HepG2 (cell line): ENCODE data around the gene SNAPIN. TPM values are rescaled to one million over a fixed set of nuclear protein-coding genes. Genes with fewer than 3 reads are reported as not detected.
A peak's percentile ranks its signal among the peaks of the same experiment; 100 is the strongest.

Experiments
- CENPT ChIP-seq: sonication (generic); formaldehyde crosslinking; IDR thresholded peaks from 2 replicates; pipeline ENCODE4 v1.8.0; 2022; ENCODE audit warnings: low read depth, mild to moderate bottlenecking, moderate library complexity, missing genetic modification reagents
- FOXK2 ChIP-seq: fragments of 450-650 bp; IDR thresholded peaks from 2 replicates; pipeline ENCODE4 v1.6.1; 2016
- GTF2F1 ChIP-seq: fragments of 150-350 bp; IDR thresholded peaks from 2 replicates; pipeline ENCODE4 v1.6.1; 2014; ENCODE audit warnings: low read length
- IKZF1 ChIP-seq: fragments of 450-650 bp; IDR thresholded peaks from 2 replicates; pipeline ENCODE4 v1.7.1; 2016
- MBNL3 ChIP-seq: fragments of 250-450 bp; sonication (Bioruptor Pico); conservative IDR thresholded peaks from 2 replicates; pipeline ENCODE4 v1.8.0; 2022; ENCODE audit warnings: mild to moderate bottlenecking, inconsistent platforms
- MIER2 ChIP-seq: IDR thresholded peaks from 2 replicates; pipeline ENCODE4 v1.6.1; 2016; ENCODE audit warnings: missing biosample characterization, missing genetic modification reagents
- NBN ChIP-seq: fragments of 450-650 bp; conservative IDR thresholded peaks from 2 replicates; pipeline ENCODE4 v1.6.1; 2017
- NFE2L1 ChIP-seq: sonication (generic); formaldehyde crosslinking; IDR thresholded peaks from 2 replicates; pipeline ENCODE4 v1.4.0; 2020; ENCODE audit warnings: missing genetic modification reagents, mild to moderate bottlenecking, borderline replicate concordance
- PRPF4 ChIP-seq: fragments of 200-400 bp; formaldehyde crosslinking; IDR thresholded peaks from 2 replicates; pipeline ENCODE4 v1.6.1; 2016; ENCODE audit warnings: low read length, low read depth; ENCODE audit not compliant: poor library complexity, severe bottlenecking
- SALL2 ChIP-seq: sonication (generic); formaldehyde crosslinking; IDR thresholded peaks from 2 replicates; pipeline ENCODE4 v1.8.1; 2023; ENCODE audit warnings: mild to moderate bottlenecking, missing genetic modification reagents, inconsistent platforms
- ZNF33A ChIP-seq: sonication (generic); formaldehyde crosslinking; IDR thresholded peaks from 2 replicates; pipeline ENCODE4 v1.5.1; 2020; ENCODE audit warnings: missing genetic modification reagents, mild to moderate bottlenecking, moderate library complexity, borderline replicate concordance
- ZNF556 ChIP-seq: sonication (generic); formaldehyde crosslinking; IDR thresholded peaks from 2 replicates; pipeline ENCODE4 v1.4.0; 2020; ENCODE audit warnings: mild to moderate bottlenecking, missing genetic modification reagents, borderline replicate concordance
- polyA plus RNA-seq, 8 experiments: library from polyadenylated mRNA; depleted of rRNA in 3 of 8; stranded (reverse) in 7 of 8; unstranded in 1 of 8; fragments of >200 nt; fragmentation: Illumina TruSeq in 4 of 8; extraction: Trizol in 4 of 8; gene quantifications; 2 replicates each; pipeline versions ENCODE4 v1.2.1 to v1.2.3, GENCODE V29; 2011 to 2016; ENCODE audit warnings: low read depth in 4 of 8, missing spikeins in 1 of 8, mixed read lengths in 1 of 8; ENCODE audit not compliant: insufficient read depth in 1 of 8
- total RNA-seq, 5 experiments: library from RNA; depleted of rRNA; stranded (reverse); fragments of >200 nt; fragmentation: Illumina TruSeq; extraction: Trizol; gene quantifications; 2 replicates each; pipeline ENCODE4 v1.2.3, GENCODE V29; 2016; ENCODE audit warnings: low read depth in 1 of 5
- TF ChIP-seq, protein P1 (sequence below): sonication (generic); formaldehyde crosslinking; IDR thresholded peaks from 2 replicates; pipeline ENCODE4 v1.5.0; 2020; ENCODE audit warnings: missing genetic modification reagents
- TF ChIP-seq, protein P2 (sequence below): sonication (generic); formaldehyde crosslinking; IDR thresholded peaks from 2 replicates; pipeline ENCODE4 v1.4.0; 2020; ENCODE audit warnings: mild to moderate bottlenecking, missing genetic modification reagents, borderline replicate concordance
- TF ChIP-seq, protein P3 (sequence below): IDR thresholded peaks from 2 replicates; pipeline ENCODE4 v1.6.1; 2018; ENCODE audit warnings: missing genetic modification reagents
- TF ChIP-seq, protein P4 (sequence below): sonication (generic); formaldehyde crosslinking; IDR thresholded peaks from 2 replicates; pipeline ENCODE4 v1.4.0; 2020; ENCODE audit warnings: mild to moderate bottlenecking, missing genetic modification reagents
- TF ChIP-seq, protein P5 (sequence below): sonication (generic); formaldehyde crosslinking; IDR thresholded peaks from 2 replicates; pipeline ENCODE4 v1.4.0; 2020; ENCODE audit warnings: missing genetic modification reagents, mild to moderate bottlenecking, borderline replicate concordance
- TF ChIP-seq, protein P6 (sequence below): sonication (generic); formaldehyde crosslinking; IDR thresholded peaks from 2 replicates; pipeline ENCODE4 v1.4.0; 2020; ENCODE audit warnings: missing genetic modification reagents

The SNAPIN gene
- total and polyA plus RNA-seq, 2 of the 13 experiments (the other 11 are each of a cell fraction or from before 2014, with no cell fraction given): 23.9 to 25.7 TPM

DNA sequence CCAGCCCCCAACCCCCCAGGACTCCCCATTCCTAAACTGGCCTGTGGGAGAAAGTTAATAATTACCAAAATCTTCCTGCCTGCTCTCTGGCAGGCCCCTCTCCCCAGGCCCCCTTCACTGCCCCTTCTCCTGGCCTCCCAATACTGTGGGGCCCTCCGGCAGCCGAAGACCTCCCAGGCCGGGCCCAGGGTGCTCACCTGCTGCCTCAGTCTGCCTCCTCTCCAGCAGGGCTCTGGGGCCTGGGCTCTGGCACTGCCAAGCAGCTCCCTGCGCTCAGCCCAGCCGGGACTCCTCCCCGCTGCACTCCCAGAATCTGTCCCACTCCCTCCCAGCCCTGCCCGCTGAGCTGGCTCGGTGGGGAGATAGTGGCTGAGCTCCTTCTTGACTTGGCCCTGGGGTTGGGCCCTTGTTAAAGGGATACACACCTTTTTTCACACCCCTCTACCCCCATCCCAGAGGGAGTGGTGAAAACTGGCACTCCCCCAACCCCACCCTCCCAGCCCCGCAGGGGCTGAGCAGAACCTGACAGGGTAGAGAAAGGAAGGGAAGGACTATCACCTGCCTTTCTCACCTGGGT lies 45.7 kb upstream of the SNAPIN start, which contains the start of gene S100A16 (continued):
- TF ChIP-seq, protein P1, sequence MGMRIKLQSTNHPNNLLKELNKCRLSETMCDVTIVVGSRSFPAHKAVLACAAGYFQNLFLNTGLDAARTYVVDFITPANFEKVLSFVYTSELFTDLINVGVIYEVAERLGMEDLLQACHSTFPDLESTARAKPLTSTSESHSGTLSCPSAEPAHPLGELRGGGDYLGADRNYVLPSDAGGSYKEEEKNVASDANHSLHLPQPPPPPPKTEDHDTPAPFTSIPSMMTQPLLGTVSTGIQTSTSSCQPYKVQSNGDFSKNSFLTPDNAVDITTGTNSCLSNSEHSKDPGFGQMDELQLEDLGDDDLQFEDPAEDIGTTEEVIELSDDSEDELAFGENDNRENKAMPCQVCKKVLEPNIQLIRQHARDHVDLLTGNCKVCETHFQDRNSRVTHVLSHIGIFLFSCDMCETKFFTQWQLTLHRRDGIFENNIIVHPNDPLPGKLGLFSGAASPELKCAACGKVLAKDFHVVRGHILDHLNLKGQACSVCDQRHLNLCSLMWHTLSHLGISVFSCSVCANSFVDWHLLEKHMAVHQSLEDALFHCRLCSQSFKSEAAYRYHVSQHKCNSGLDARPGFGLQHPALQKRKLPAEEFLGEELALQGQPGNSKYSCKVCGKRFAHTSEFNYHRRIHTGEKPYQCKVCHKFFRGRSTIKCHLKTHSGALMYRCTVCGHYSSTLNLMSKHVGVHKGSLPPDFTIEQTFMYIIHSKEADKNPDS (CRISPR knock-in tag): no peak
- TF ChIP-seq, protein P2, sequence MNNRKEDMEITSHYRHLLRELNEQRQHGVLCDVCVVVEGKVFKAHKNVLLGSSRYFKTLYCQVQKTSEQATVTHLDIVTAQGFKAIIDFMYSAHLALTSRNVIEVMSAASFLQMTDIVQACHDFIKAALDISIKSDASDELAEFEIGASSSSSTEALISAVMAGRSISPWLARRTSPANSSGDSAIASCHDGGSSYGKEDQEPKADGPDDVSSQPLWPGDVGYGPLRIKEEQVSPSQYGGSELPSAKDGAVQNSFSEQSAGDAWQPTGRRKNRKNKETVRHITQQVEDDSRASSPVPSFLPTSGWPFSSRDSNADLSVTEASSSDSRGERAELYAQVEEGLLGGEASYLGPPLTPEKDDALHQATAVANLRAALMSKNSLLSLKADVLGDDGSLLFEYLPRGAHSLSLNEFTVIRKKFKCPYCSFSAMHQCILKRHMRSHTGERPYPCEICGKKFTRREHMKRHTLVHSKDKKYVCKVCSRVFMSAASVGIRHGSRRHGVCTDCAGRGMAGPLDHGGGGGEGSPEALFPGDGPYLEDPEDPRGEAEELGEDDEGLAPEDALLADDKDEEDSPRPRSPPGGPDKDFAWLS (CRISPR knock-in tag): 0 out of 2 replicates have a peak, but pooled peaks have one; percentile 37
- TF ChIP-seq, protein P3, sequence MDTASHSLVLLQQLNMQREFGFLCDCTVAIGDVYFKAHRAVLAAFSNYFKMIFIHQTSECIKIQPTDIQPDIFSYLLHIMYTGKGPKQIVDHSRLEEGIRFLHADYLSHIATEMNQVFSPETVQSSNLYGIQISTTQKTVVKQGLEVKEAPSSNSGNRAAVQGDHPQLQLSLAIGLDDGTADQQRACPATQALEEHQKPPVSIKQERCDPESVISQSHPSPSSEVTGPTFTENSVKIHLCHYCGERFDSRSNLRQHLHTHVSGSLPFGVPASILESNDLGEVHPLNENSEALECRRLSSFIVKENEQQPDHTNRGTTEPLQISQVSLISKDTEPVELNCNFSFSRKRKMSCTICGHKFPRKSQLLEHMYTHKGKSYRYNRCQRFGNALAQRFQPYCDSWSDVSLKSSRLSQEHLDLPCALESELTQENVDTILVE (CRISPR knock-in tag): no peak
- TF ChIP-seq MBNL3 (no peak), GTF2F1 (no peak), NBN (no peak), NFE2L1 (CRISPR knock-in tag) (no peak), IKZF1 (no peak), PRPF4 (no peak), FOXK2 (no peak), ZNF33A (CRISPR knock-in tag) (no peak), ZNF556 (CRISPR knock-in tag) (peak; percentile 77), SALL2 (CRISPR knock-in tag) (peak; percentile 67; the same call in 1 of the 2 replicates), MIER2 (CRISPR knock-in tag) (no peak), CENPT (no peak)
- TF ChIP-seq, protein P4, sequence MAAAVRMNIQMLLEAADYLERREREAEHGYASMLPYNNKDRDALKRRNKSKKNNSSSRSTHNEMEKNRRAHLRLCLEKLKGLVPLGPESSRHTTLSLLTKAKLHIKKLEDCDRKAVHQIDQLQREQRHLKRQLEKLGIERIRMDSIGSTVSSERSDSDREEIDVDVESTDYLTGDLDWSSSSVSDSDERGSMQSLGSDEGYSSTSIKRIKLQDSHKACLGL (CRISPR knock-in tag): no peak
- TF ChIP-seq, protein P5, sequence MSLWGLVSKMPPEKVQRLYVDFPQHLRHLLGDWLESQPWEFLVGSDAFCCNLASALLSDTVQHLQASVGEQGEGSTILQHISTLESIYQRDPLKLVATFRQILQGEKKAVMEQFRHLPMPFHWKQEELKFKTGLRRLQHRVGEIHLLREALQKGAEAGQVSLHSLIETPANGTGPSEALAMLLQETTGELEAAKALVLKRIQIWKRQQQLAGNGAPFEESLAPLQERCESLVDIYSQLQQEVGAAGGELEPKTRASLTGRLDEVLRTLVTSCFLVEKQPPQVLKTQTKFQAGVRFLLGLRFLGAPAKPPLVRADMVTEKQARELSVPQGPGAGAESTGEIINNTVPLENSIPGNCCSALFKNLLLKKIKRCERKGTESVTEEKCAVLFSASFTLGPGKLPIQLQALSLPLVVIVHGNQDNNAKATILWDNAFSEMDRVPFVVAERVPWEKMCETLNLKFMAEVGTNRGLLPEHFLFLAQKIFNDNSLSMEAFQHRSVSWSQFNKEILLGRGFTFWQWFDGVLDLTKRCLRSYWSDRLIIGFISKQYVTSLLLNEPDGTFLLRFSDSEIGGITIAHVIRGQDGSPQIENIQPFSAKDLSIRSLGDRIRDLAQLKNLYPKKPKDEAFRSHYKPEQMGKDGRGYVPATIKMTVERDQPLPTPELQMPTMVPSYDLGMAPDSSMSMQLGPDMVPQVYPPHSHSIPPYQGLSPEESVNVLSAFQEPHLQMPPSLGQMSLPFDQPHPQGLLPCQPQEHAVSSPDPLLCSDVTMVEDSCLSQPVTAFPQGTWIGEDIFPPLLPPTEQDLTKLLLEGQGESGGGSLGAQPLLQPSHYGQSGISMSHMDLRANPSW (CRISPR knock-in tag): no peak
- TF ChIP-seq, protein P6, sequence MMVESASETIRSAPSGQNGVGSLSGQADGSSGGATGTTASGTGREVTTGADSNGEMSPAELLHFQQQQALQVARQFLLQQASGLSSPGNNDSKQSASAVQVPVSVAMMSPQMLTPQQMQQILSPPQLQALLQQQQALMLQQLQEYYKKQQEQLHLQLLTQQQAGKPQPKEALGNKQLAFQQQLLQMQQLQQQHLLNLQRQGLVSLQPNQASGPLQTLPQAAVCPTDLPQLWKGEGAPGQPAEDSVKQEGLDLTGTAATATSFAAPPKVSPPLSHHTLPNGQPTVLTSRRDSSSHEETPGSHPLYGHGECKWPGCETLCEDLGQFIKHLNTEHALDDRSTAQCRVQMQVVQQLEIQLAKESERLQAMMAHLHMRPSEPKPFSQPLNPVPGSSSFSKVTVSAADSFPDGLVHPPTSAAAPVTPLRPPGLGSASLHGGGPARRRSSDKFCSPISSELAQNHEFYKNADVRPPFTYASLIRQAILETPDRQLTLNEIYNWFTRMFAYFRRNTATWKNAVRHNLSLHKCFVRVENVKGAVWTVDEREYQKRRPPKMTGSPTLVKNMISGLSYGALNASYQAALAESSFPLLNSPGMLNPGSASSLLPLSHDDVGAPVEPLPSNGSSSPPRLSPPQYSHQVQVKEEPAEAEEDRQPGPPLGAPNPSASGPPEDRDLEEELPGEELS: no peak; the same call in 1 of the 2 replicates
